ENCODE results near the gene LPCAT4. TPM values are rescaled to one million over a fixed set of nuclear protein-coding genes. Genes with fewer than 3 reads are reported as not detected.

LPCAT4 gene
- total and polyA plus RNA-seq, 9 of the 15 experiments (the other 6 are each of a cell fraction or from before 2014, with no cell fraction given): 7.3 to 34.3 (median 14.4) TPM

DNA sequence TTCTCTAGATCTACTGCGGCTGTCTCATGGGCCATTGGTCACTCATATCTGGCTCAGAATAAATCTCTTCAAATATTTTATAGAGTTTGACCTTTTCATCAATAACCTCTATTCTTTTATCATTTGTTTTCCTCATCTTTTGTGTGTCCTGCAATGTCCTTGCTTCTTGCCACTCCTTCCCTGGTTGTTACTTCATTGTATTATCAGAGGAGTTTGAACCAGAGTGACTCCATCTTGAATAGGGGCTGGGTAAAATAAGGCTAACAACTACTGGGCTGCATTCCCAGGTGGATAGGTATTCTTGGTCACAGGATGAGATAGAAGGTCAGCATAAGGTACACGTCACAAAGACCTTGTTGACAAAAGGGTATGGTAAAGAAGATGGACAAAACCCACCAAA lies 9.9 kb upstream of the LPCAT4 start (continued):
- TF ChIP-seq, protein P1, sequence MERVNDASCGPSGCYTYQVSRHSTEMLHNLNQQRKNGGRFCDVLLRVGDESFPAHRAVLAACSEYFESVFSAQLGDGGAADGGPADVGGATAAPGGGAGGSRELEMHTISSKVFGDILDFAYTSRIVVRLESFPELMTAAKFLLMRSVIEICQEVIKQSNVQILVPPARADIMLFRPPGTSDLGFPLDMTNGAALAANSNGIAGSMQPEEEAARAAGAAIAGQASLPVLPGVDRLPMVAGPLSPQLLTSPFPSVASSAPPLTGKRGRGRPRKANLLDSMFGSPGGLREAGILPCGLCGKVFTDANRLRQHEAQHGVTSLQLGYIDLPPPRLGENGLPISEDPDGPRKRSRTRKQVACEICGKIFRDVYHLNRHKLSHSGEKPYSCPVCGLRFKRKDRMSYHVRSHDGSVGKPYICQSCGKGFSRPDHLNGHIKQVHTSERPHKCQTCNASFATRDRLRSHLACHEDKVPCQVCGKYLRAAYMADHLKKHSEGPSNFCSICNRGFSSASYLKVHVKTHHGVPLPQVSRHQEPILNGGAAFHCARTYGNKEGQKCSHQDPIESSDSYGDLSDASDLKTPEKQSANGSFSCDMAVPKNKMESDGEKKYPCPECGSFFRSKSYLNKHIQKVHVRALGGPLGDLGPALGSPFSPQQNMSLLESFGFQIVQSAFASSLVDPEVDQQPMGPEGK (CRISPR knock-in tag; IDR thresholded peaks at IDR 0.05; ENCODE audit: borderline replicate concordance): no peak
- TF ChIP-seq ZBTB7A (IDR thresholded peaks at IDR 0.05; ENCODE audit: borderline replicate concordance, control insufficient read depth, low read depth, low read length) (no peak), TARDBP (IDR thresholded peaks at IDR 0.05) (no peak), FOSL1 (tag; conservative IDR thresholded peaks at IDR 0.05) (no peak), CHD1 (IDR thresholded peaks at IDR 0.05; ENCODE audit: low read length) (no peak), PHF21A (IDR thresholded peaks at IDR 0.05; ENCODE audit: borderline replicate concordance, low read depth) (no peak), ZNF174 (CRISPR knock-in tag; IDR thresholded peaks at IDR 0.05) (no peak), PHB (CRISPR knock-in tag; IDR thresholded peaks at IDR 0.05) (no peak), PTRF (tag; IDR thresholded peaks at IDR 0.05) (peak; percentile 65; the same call in 1 of the 2 replicates), NR2C1 (IDR thresholded peaks at IDR 0.05) (no peak), NR2C1 (tag; IDR thresholded peaks at IDR 0.05) (peak; percentile 52; the same call in 1 of the 2 replicates), MEF2D (tag; conservative IDR thresholded peaks at IDR 0.05; ENCODE audit: low read depth) (peak; percentile 85), EZH2 (IDR thresholded peaks at IDR 0.05; ENCODE audit: borderline replicate concordance, low read depth, low read length) (no peak), ELF1 (tag; IDR thresholded peaks at IDR 0.05) (no peak)
- TF ChIP-seq, protein P2, sequence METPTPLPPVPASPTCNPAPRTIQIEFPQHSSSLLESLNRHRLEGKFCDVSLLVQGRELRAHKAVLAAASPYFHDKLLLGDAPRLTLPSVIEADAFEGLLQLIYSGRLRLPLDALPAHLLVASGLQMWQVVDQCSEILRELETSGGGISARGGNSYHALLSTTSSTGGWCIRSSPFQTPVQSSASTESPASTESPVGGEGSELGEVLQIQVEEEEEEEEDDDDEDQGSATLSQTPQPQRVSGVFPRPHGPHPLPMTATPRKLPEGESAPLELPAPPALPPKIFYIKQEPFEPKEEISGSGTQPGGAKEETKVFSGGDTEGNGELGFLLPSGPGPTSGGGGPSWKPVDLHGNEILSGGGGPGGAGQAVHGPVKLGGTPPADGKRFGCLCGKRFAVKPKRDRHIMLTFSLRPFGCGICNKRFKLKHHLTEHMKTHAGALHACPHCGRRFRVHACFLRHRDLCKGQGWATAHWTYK (CRISPR knock-in tag; IDR thresholded peaks at IDR 0.05): no peak
- TF ChIP-seq, protein P3, sequence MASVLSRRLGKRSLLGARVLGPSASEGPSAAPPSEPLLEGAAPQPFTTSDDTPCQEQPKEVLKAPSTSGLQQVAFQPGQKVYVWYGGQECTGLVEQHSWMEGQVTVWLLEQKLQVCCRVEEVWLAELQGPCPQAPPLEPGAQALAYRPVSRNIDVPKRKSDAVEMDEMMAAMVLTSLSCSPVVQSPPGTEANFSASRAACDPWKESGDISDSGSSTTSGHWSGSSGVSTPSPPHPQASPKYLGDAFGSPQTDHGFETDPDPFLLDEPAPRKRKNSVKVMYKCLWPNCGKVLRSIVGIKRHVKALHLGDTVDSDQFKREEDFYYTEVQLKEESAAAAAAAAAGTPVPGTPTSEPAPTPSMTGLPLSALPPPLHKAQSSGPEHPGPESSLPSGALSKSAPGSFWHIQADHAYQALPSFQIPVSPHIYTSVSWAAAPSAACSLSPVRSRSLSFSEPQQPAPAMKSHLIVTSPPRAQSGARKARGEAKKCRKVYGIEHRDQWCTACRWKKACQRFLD (CRISPR knock-in tag; IDR thresholded peaks at IDR 0.05): 0 out of 2 replicates have a peak, but pooled peaks have one; percentile 27
- TF ChIP-seq, protein P4, sequence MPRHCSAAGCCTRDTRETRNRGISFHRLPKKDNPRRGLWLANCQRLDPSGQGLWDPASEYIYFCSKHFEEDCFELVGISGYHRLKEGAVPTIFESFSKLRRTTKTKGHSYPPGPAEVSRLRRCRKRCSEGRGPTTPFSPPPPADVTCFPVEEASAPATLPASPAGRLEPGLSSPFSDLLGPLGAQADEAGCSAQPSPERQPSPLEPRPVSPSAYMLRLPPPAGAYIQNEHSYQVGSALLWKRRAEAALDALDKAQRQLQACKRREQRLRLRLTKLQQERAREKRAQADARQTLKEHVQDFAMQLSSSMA (CRISPR knock-in tag; IDR thresholded peaks at IDR 0.05): no peak
- TF ChIP-seq, protein P5, sequence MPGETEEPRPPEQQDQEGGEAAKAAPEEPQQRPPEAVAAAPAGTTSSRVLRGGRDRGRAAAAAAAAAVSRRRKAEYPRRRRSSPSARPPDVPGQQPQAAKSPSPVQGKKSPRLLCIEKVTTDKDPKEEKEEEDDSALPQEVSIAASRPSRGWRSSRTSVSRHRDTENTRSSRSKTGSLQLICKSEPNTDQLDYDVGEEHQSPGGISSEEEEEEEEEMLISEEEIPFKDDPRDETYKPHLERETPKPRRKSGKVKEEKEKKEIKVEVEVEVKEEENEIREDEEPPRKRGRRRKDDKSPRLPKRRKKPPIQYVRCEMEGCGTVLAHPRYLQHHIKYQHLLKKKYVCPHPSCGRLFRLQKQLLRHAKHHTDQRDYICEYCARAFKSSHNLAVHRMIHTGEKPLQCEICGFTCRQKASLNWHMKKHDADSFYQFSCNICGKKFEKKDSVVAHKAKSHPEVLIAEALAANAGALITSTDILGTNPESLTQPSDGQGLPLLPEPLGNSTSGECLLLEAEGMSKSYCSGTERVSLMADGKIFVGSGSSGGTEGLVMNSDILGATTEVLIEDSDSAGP (CRISPR knock-in tag; IDR thresholded peaks at IDR 0.05): no peak
- TF ChIP-seq, protein P6, sequence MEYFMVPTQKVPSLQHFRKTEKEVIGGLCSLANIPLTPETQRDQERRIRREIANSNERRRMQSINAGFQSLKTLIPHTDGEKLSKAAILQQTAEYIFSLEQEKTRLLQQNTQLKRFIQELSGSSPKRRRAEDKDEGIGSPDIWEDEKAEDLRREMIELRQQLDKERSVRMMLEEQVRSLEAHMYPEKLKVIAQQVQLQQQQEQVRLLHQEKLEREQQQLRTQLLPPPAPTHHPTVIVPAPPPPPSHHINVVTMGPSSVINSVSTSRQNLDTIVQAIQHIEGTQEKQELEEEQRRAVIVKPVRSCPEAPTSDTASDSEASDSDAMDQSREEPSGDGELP (CRISPR knock-in tag; IDR thresholded peaks at IDR 0.05; ENCODE audit: borderline replicate concordance): no peak
- TF ChIP-seq, protein P7, sequence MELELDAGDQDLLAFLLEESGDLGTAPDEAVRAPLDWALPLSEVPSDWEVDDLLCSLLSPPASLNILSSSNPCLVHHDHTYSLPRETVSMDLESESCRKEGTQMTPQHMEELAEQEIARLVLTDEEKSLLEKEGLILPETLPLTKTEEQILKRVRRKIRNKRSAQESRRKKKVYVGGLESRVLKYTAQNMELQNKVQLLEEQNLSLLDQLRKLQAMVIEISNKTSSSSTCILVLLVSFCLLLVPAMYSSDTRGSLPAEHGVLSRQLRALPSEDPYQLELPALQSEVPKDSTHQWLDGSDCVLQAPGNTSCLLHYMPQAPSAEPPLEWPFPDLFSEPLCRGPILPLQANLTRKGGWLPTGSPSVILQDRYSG (tag; conservative IDR thresholded peaks at IDR 0.05; ENCODE audit: low read depth): peak; percentile 45; the same call in 1 of the 2 replicates

Measured in K562 (cell line).